ENCODE measurements around the gene PGM5.
"Not testable (repeated sequence)": the region's sequence is repeated elsewhere in the genome, so short reads cannot be mapped to it uniquely, and the experiment has no call there.

DNA sequence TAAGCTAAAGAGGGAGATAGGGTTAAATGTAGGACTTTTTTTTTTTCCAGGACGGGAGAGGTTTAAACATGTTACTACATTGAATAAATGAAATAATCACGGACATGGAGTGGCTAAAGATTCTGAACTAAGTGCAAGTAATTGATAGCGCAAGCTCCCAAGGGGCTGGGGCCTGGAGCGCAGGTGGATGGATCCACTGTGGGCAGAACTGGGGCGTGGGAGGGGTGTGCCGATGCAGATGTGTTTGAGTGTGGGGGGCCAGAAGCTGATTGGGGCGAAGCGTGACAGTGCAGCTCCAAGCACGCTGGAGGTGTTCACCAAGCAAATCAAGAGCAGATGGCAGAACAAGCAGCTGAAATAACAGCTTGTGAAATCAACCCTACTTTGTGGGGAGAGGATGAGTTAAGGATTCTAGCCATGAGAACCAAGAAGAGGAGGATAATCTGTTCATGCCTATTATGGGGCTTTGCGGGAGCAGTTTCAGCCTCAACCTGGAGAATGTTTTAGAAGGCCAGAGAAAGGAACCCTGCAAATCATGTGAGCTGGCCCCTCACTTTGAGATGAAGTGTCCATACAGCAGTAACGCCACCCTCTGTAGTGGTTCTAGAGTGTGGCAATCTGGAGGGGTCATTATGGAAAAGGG lies 25.8 kb upstream of the PGM5 start:
- not testable (repeated sequence) for TF ChIP-seq POLR2A (IDR thresholded peaks at IDR 0.05; ENCODE audit: extremely low read depth, insufficient read length)
- TF ChIP-seq, protein P1, sequence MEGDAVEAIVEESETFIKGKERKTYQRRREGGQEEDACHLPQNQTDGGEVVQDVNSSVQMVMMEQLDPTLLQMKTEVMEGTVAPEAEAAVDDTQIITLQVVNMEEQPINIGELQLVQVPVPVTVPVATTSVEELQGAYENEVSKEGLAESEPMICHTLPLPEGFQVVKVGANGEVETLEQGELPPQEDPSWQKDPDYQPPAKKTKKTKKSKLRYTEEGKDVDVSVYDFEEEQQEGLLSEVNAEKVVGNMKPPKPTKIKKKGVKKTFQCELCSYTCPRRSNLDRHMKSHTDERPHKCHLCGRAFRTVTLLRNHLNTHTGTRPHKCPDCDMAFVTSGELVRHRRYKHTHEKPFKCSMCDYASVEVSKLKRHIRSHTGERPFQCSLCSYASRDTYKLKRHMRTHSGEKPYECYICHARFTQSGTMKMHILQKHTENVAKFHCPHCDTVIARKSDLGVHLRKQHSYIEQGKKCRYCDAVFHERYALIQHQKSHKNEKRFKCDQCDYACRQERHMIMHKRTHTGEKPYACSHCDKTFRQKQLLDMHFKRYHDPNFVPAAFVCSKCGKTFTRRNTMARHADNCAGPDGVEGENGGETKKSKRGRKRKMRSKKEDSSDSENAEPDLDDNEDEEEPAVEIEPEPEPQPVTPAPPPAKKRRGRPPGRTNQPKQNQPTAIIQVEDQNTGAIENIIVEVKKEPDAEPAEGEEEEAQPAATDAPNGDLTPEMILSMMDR (IDR thresholded peaks at IDR 0.05; ENCODE audit: low read depth, low read length), result not testable (repeated sequence)
